NT2/D1 (cell line): ENCODE data around the gene HSPG2.

ENCODE experiments used
- DNase-seq: peaks from one replicate; pipeline ENCODE4 v3.0.0-alpha.2; 2011; ENCODE audit warnings: low read depth, low spot score
- H3K27me3 ChIP-seq: 2 replicates; pipeline ENCODE4 v1.6.0; 2011; ENCODE audit warnings: mild to moderate bottlenecking; ENCODE audit not compliant: insufficient read length, insufficient read depth
- H3K36me3 ChIP-seq: 2 replicates; pipeline ENCODE4 v1.6.1; 2011; ENCODE audit warnings: mild to moderate bottlenecking, low read length, mixed read lengths; ENCODE audit not compliant: insufficient read depth, insufficient read length
- H3K4me1 ChIP-seq: 2 replicates; pipeline ENCODE4 v1.5.1; 2011; ENCODE audit not compliant: insufficient read depth, insufficient read length
- H3K4me3 ChIP-seq: 2 replicates; pipeline ENCODE4 v1.5.1; 2011; ENCODE audit warnings: low read depth; ENCODE audit not compliant: insufficient read length
- H3K9ac ChIP-seq: 2 replicates; pipeline ENCODE4 v1.6.0; 2011; ENCODE audit warnings: low read depth; ENCODE audit not compliant: insufficient read length
- H3K9me3 ChIP-seq: 2 replicates; pipeline ENCODE4 v1.5.1; 2011; ENCODE audit warnings: mild to moderate bottlenecking, low read length; ENCODE audit not compliant: insufficient read depth
- SUZ12 ChIP-seq: IDR thresholded peaks from 2 replicates; pipeline ENCODE4 v1.6.1; 2011; ENCODE audit not compliant: insufficient read length, insufficient read depth; ENCODE audit errors: extremely low read depth
- YY1 ChIP-seq: IDR thresholded peaks from 2 replicates; pipeline ENCODE4 v1.6.1; 2011; ENCODE audit not compliant: insufficient read length, insufficient read depth
- ZNF274 ChIP-seq: IDR thresholded peaks from 2 replicates; pipeline ENCODE4 v1.6.1; 2011; ENCODE audit warnings: mild to moderate bottlenecking, low read depth, low read length

Gene HSPG2

DNA sequence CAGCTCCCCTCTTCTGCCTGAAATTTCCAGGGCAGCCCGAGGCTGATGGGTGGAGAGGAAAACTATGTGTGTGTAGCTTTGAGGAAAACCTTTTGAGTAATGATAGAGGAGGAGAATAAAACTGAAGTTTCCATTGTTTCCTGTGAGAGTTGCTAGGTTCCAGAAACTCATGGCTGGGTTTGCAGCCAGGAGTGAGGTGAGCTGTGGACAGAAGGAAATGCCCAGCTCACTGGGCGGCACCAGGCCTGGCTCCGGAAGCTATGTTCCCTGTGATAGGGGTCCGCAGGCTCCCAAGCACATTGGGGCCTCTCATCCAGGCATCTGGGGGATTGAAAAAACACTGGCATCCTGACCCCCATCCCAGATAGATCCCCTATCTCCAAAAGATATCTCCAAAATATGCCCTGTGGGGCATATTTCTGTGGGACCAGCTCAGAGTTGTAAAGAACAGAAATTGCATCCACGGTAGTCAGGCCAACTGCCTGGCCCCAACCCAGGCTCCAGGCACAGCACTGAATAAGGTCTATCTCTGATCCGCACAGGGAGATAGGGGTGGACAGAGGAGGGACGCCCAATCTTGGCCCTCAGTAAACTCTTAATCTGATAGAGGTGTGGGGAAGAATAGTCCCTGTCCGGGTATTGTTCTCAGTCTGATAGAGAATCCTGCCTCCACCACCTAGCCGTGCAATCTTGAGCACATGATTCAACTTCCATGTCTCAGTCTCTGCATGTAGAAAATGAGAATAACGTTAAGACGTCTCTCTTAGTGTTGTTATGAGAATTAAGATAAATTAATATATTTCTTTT, 1.8 kb upstream of the HSPG2 start:
- DNase-seq: no peak
- peaks cover 10% of the 10 kb centered on the region for H3K4me1 ChIP-seq
- H3K36me3 ChIP-seq: peaks cover 9% of the 10 kb centered on the region
- no peaks in the 10 kb centered on the region for H3K9me3 ChIP-seq
- H3K27me3 ChIP-seq: no peaks in the 10 kb centered on the region
- no peak for TF ChIP-seq YY1
- no peak for TF ChIP-seq ZNF274
- TF ChIP-seq SUZ12: no peak
- H3K9ac ChIP-seq: no peak overlapping the region
- H3K4me3 ChIP-seq: no peak overlapping the region

DNA sequence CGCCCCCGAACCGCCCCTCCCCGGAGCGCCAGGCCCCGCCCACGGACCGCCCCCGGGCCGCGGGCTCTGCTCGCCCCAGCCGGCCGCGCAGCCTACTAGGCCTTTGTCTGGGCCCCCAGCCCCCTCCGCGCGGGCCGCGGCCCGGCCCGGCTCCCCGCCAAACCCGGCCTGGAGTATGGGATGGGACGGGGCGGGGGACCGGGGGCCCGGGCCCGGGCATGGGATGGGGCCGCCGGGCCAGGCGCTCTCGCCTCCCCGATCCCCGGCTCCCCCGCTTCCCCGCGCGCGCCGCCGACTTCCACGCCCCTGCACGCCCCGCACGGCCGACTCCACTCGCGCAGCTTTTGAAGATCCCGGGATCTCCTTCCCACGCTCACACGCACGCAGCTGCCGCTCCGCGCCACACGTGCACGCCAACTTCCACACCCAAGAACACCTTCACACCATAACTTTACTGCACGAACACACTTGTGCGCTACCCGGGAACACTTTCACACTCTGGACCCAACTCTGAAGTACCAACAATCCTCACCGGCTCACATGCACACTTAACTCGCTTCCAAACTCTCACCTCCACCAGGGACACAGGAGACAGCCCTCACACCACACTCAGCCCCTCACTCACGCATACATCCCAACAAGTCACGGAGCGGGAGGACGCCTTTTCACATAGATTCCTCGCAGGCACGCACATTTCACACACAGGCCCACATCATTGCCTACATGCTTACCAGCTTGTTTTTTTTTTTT, 437 bp upstream of the HSPG2 start:
- Histone ChIP-seq H3K4me3 (peak overlapping the region; percentile 55), H3K9me3 (no peaks in the 10 kb centered on the region), H3K4me1 (peaks cover 19% of the 10 kb centered on the region), H3K36me3 (peaks cover 17% of the 10 kb centered on the region), H3K27me3 (no peaks in the 10 kb centered on the region), H3K9ac (peak overlapping the region; percentile 79)
- peak; percentile 47 for DNase-seq
- no peak for TF ChIP-seq ZNF274
- no peak for TF ChIP-seq YY1
- TF ChIP-seq SUZ12: no peak

DNA sequence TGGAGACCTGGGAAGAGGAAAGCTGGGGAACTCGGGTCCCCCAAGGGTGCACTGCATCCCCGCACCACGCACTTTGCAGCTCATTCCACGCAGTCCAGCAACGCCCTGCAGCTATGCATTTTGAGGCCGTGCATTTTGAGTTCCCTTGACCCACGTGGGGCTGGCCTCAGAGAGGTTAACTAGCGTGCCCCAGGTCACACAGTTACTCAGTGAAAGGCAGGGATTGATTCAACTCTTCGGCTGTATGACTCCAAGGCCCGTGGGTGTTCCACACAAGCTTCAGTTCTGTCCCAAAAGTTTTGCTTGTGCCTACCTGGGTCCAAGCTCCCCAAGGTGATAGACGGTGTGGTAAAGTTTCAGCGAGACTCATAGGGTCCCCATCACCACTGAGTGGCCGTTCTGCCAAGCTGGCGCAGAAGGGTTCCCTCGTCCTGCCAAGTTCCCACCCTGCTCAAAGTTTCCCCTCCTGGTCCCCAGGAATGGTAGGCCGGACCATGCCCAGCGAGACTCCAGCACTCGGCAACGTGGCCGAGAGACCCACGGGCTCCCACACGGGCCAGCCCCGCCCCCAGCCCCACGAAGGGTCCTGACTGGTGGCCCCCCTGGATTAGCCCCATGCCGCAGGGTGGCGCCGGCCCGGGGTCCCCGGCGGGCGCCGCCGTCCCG, 611 bp downstream of the HSPG2 start:
- H3K4me3 ChIP-seq: peak overlapping the region; percentile 79
- TF ChIP-seq YY1 (no peak), SUZ12 (no peak), ZNF274 (no peak)
- peak overlapping the region; percentile 94 for H3K9ac ChIP-seq
- DNase-seq: no peak
- H3K36me3 ChIP-seq: peaks cover 19% of the 10 kb centered on the region
- H3K27me3 ChIP-seq: no peaks in the 10 kb centered on the region
- H3K9me3 ChIP-seq: no peaks in the 10 kb centered on the region
- H3K4me1 ChIP-seq: peaks cover 26% of the 10 kb centered on the region

DNA sequence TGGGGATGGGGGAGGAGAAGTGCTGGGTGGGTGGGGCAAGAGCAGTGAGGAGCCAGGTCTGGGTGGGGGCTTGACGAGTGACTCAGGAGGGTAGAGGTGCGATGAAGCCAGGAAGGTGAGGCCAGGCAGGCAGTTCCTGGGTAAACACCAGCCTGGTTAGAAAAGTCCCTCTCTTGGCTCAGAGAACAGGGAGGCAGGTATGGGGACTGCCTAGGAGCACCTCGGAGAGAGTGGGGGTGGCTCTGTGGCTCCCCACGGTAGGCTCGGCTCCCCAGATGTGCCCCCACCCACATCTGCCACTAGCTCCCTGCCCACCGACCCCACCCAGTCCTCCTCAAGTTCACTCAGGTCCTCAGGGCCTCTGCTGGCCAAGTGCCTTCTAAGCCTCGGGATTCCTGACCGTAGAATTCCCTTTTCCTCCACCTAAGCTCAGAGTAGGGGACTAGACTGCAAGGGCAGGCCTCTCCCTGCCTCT, 1.2 kb downstream of the HSPG2 start:
- Histone ChIP-seq H3K27me3 (no peaks in the 10 kb centered on the region), H3K4me3 (peak overlapping the region; percentile 79), H3K9me3 (no peaks in the 10 kb centered on the region), H3K36me3 (peaks cover 19% of the 10 kb centered on the region), H3K9ac (peak overlapping the region; percentile 94), H3K4me1 (peaks cover 31% of the 10 kb centered on the region)
- TF ChIP-seq ZNF274 (no peak), SUZ12 (no peak), YY1 (no peak)
- no peak for DNase-seq

DNA sequence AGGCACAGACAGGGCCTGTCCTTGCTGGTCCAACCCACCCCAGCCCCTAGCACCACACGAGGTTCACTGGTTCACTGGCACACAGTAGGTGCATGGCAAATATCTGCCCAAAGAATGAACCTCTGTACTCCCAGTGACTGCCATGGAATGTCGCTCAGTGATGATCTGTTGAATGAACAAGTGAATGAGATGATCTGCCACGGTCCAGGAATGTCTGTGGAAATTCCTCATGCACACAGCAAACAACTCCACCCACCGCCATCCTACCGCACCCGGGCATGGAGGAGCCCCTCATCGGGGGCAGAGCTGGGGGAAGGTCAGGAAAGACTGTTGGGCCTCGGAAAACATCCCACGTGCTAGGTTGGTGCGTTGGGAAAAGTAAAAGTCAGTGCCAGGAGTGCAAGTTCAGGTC, 1.7 kb downstream of the HSPG2 start:
- TF ChIP-seq YY1 (no peak), SUZ12 (no peak)
- no peak for DNase-seq
- H3K4me3 ChIP-seq: no peak overlapping the region
- no peaks in the 10 kb centered on the region for H3K27me3 ChIP-seq
- peak overlapping the region; percentile 94 for H3K9ac ChIP-seq
- H3K36me3 ChIP-seq: peaks cover 23% of the 10 kb centered on the region
- peaks cover 31% of the 10 kb centered on the region for H3K4me1 ChIP-seq
- no peaks in the 10 kb centered on the region for H3K9me3 ChIP-seq

DNA sequence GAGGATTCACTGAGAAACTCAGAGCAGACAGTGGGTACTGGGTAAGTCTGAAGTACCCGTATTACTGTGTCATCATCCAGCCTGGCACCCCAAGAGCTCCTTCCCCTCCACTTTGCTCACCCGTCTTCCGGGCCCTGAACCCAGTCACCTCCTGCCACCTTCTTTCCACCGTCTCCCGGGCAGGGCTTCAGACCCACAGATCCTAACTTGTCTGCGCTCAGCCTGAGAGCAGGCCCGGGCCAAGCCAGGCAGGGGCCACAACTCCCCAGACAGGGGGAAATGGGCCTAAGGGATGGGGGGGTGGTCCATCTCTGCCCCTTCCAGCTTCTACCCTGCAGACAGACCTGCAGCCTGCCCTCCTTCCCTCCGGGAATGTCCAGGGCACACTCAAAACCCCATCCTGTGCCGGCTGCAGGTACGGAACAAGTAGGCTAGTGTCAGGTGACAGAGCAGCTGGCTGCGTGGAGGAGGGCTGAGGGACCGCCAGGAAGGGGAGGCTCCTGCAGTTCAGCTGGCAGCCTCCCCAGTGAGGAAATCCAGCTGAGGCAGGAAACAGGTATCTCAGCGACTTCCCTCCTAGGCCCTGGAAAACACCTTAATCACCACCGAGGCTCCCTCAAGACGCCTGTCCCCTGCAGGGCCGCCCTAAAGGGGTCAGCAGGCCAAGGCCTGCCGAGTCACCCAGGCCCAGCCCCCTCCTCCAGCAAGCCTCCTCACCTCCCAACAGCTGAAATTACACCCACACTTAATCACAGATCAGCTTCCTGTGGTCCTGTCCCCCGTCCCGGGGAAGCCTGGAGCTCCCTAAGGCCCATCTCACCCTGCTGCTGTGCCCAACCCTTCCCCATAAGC, 3.5 kb downstream of the HSPG2 start:
- no peak overlapping the region for H3K4me3 ChIP-seq

More for the DNA sequence above, 3.5 kb downstream of the HSPG2 start:
- Histone ChIP-seq H3K9ac (no peak overlapping the region), H3K36me3 (peaks cover 40% of the 10 kb centered on the region), H3K27me3 (no peaks in the 10 kb centered on the region), H3K9me3 (peaks cover 4% of the 10 kb centered on the region; the same call in 1 of the 2 replicates), H3K4me1 (peaks cover 31% of the 10 kb centered on the region)
- TF ChIP-seq YY1: no peak
- no peak for TF ChIP-seq SUZ12
- no peak for TF ChIP-seq ZNF274
- no peak for DNase-seq
